NCI-H226 (cell line): Measurements from ENCODE around the gene BCL6.

Experiments
- DNase-seq: peaks from one replicate; pipeline ENCODE4 v3.0.0-alpha.2; 2015

BCL6 gene

DNA sequence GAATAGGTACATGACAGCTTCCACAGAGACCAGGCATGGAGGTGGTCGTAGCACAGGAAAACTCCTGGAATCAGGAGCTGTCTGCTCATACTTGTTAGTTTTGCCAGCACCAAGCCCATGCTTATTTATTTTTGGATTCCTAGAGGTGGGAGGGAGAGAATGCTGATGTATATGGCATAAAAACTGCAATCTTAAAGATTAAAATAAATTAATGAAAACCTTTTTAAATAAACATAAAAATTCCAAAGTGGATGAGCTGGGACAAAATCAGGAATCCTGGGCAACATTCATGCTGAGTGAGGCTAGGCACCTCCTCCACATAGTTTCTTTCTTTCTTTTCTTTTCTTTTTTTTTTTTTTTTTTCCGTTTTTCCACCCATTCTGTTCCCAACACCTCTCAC is 14.3 kb upstream of the BCL6 start:
- DNase-seq: no peak

DNA sequence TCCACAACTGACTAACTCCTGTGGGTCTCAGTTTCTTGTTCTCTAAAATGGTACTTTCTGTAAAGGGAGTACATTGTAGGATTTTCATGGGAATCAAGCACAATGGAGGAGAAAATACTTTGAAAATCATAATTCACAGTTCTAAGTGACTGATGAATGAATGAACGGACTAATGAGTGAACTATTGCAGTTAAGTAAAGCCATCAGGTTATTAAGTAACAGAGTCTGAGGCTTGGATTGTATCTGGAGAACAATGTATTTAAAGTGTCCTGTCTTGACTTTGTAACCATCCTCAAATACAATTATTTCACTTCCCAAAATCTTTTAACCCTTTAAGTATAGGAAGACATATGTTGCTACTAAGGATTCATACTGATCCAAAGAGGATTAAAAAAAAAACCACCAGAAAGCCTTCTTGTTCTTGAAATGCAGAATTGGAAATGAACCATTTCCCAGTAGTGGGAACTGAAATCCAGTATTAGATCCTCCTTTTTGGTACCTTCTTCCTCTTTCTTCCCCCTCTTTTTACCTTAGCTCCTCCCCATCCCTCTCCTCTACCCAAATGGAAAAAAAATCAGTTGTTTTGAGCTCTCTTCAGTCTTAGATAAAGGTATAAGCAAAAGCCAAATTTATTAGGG is 13.2 kb upstream of the BCL6 start:
- no peak for DNase-seq

DNA sequence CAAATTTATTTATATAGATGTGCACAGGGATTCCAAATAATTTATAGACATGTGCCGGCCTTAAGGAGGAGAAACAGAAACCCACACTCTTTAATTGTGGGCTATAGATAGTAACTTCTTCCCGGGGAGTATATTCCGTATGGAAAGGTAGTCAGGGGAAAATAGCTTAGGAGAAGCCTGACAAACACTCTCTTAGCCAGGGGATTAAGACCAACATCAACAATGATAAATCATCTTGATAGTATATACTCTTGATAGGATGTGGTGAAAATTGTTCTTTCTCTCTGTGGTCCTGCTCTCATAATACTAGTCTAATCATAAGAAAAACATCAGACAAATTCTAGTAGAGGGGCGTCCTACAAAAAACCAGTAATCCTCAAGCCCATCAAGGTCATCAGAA is 8.2 kb upstream of the BCL6 start:
- DNase-seq: no peak

DNA sequence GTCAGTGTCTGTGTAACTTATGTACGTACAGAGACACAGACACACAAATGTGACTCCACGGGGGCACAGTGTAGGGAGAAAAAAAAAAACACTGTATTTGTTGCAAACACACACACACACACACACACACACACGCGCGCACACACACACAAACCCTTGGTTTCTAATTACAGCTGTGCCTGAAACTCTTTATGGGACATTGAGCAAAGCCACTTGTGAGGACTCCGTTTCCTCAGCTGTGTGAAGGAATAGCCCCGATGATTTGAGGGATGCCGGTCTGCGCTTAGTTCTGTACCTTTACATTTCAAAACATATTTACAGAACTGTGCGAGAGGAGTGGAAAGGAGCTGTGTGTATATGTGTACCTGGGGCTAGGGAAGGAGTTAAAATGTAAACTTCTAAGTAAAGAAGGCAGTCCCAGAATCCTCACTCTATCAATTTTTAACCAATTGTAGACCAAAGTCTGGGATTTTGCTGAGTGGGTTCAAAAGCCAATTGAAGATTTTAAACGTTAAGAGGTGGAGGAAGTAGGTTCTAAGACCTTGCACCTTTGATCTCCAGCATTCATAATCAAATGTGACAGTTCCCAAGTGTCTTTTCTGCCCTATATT is 5.3 kb upstream of the BCL6 start:
- DNase-seq: no peak

DNA sequence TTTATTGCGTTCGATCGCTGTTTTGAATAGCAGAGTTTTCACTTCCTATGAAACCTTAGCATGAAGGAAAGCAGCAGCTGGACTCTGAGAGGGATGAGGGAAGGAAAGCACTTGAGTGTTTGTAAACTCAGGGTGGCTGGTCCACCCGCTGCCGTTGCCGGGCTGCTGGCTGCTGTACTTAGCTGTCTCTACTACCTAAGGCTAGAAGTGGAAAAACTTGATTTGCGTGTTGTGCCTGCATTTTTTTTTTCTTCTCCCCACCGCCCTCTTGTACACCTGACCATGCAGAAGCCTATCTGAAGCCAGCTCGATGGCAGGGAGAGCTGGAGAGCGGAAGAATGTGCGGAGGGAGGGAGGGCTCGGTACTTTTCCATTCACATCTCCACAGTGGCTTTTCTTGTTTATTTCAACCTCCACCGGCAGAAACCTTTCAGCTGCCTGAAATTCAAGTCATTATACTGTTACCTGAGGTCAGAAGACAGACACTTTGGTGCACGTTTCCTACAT is 4.8 kb upstream of the BCL6 start:
- no peak for DNase-seq

DNA sequence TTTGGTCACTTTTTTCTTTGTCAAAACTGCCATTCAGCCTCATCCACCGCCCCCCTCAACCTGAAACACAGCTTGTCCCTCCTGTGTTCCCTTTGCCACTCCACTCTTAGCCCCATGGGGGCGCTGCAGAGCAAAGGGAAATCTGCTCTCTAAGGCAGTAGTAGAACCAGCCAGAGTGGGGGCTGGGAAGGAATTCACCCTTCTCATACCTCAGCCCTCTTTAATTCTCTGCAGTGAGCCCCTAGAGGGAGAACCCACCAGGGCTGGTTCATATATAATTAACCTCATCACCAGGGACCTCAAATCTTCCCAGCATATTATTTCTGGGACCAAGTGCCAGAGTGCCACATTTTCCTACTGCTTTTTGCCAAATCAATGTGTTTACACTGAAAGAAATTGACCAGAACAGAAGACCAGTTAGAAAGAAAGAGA is 2.8 kb upstream of the BCL6 start:
- DNase-seq: peak; percentile 62

DNA sequence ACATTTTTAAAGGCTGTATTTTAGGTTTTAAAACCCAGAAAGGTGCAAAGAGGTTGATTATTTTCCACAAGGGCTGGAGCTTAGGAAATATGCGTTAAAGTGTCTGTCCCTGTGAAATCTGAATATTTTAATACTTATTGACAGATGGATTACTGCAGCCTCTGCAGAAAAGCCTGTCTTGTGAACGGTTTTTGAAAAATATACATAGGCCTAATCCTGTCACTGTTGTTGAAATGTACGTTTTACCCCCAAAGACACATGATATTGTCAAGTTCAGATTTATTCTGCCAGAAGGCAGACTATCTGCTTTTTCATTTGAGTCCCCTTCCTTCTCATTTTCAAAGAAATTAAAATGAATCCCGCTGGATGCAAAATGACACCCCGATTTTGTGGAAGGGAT is 2.2 kb upstream of the BCL6 start:
- DNase-seq: no peak

DNA sequence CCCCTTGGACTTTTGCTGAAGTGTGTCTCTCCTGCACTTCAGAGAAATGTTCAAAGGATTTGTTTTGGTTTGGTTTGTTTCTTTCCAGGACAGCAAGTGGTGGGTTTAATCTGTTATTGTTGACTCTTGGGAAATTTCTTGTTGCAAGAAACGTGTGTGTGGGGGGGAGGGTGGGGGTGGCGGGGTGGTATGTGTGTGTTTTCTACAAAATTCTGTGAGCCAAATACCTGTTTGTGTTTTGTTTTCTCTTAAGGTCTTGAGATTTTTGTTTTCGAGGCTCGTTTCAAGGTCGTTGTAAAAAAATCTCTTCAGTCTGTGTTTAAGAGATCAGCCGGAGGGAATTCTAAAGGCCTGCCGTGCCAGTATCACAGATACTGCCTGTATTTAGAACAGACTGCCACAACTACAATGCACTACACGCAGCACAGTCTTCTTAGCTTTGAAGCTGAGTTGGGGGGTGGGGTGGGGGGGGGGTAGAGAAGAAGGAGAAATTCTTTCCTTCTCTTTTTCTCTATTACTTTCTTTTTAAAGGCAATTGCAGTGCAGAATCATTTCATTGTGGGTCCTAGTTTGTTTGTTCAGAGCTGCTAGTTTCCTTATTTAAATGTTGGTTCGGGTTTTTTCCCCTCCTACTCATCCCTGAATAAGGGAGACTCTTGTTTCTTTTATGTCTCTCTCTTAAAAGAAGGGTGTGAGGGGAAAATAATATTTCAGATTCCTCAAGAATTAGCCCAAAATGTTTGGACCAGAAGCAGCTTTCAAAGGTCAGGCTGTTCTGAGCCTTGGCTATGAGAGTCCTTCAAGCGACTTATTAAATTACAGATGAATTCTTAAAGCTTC is 1.4 kb upstream of the BCL6 start:
- DNase-seq: no peak

DNA sequence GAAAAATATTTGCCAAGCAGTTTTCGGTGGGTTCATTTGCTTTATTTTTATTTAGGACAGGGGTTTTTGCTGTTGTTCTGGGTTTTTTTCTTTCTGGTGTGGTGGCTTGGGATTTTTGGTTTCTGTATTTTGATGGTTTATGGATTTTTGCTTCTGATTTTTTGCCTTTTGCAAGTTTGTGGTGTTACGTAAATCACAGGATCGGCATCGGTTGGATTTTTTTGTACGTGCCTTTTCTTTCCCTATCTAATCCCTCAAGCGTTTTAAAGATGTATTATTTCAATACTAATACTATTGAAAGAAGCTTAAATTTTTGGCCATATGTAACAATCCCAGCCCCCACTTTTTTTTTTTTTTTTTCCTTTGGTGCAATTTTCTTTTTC is 782 bp upstream of the BCL6 start:
- no peak for DNase-seq

DNA sequence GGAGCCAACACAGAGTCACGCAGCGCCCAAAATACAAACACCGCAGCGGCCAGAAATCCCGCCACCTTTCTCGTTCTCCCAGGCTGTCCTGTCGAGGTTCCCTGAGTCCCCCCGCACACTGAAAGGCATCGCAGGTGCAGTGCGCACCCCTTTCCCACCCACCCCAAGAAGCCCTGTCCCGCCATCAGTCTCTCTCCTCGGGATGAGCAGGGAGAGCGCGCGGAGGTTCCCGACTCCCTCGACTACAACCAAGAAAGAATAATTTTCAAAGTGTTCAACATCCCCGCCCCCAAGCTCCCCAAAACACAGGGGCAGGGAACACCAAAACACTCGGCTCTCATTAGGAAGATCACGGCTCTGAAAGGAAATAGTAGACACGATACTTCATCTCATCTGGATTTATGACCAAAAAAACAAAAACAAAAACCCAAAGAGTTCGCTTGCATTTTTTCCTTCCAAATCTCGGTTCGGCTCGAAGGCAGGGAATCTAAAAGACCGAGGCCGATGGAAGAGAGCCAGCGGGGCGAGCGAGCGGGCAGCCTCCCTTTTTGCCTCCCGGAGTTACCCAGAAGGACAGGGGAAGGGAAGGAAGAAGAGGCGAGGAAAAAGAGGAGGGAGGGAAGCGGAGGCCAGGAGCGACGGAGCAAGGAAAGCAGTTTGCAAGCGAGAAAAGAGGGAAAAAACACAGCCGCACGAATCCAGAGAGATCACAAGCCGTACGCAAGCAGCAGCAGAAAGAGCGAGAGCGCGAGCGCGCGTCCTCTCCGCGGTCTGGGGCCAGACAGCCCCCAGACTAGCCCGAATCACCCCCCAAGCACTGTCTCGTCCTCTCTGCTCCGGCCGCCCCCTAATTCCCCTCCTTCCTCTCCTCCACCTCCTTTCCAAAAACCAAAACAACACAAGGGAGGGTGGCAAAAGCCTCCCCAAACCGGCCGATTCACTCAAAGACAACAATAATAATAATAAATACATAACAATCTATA is 808 bp downstream of the BCL6 start:
- no peak for DNase-seq

DNA sequence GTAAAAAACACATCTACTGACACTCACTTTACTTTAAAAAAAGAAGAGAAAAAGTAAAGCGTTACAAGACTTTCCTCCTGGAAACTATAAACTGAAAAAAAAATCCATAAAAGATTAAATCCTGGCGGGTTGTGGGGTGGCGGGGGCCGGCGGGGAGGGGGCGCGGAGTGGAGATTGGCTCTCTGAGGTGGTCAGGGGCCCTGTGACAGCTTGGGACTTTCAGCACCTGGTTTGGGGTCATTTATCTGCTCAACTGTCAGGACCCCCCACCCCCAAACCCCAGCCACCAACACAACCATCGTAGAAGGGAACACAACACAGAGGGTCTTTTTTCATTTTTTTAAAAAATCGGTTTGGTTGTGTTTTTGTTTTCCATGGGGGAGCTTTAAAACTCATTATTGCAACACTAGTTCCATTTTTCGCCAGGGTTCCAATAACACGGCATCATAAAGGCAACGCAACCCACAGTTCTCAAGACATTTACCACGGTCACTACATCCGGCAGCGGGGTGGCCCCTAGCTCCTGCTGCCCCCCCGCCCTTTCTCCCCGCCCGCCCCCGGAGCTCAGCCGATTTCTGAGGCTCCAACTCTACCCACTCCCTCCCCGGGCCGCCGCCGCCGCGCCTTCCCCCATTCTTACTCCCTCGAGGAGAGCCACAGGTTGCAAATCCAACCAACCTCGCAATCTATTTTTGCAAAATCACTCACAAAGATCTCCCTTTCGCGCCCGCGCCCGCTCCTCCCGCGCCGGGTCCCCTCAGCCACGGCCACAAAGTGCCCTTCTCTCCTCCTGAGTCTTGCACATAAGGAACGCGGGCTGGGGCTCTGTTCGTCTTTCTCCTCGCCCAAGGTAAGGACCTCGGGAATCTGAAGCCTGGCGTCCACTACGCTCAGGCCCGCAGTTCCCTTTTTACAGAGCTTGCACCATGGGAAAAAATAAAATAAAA is 1.8 kb downstream of the BCL6 start:
- no peak for DNase-seq

DNA sequence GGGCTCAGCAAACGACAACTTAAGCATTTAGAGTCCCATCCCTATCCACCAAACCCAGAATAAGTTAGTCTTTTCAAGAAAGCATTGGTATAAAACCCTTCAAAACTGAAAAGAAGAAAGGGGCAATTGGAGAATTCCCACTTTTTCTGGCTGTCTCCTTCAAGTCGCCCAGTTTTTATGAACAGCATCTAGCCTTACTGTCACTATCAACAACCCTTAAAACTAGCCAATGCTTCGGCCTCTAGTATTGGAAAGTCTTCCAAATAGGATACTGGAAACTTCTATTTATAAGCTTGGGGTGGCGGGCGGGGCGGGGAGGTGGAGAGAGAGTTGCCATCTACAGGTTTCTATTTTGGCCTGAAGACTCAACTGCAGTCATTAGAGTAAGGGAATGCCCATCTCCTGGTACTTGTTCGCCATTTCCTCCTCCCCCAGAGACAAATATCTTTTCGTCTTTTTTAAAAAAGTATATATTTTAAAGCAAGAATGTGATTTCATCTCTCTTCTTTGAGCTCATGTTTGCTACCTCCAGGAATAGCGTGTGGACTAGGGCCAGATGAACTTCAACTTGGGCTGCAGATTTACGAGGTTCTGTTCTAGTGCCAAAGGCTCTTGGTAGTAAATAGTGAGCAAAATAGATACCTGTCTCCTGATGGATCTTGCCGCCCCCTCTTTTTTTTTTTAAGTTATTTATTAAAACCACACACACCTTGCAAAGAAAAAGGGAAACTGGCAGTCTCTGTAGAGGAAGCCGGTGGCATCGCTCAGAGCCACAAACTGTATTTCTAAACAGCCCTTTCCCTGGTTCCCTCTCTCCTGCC is 2.7 kb downstream of the BCL6 start:
- peak; percentile 68 for DNase-seq

DNA sequence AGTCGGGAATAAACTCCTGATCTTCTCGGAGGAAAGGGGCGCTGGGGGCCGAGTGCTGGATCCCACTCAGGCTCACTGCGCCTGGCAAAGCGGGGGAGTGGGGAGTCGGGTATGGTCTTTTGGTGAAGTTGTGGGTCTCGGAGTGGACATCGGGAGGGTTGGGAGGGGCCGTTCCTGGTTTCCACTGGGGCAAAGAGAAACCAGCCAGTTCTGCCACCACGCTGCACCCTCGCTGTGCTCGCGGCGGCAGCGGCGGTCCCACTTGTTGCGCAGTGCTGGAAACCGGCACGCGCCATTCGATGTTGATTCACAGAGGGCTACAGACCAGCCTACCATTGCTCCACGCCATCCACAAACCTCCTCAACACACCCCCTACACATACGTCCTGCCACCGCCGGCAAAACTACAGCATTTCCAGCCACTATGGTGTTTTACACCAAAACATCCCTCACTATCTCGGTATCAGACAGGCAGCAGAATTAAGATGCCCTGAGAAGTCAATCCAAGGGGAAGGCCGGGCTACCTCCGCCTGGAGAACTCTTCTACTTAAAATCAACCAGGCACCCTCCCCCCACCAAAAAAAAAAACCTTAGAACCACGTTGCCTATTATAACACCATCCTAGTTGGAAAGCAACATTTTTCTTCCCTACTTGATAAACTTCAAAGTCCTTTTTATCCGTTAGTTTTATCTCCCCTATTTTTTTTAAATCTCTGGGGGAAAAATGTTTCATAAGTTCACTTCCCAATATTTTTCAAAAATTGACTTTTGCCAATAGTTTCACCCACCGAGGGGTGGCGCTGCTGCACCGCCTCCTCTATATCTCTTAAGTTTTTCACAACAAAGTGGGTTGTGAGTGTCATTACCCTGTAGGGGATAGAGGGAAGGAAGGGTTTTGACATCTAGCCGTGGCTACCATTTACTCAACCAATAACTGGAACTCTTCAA is 3.6 kb downstream of the BCL6 start:
- DNase-seq: peak; percentile 71

DNA sequence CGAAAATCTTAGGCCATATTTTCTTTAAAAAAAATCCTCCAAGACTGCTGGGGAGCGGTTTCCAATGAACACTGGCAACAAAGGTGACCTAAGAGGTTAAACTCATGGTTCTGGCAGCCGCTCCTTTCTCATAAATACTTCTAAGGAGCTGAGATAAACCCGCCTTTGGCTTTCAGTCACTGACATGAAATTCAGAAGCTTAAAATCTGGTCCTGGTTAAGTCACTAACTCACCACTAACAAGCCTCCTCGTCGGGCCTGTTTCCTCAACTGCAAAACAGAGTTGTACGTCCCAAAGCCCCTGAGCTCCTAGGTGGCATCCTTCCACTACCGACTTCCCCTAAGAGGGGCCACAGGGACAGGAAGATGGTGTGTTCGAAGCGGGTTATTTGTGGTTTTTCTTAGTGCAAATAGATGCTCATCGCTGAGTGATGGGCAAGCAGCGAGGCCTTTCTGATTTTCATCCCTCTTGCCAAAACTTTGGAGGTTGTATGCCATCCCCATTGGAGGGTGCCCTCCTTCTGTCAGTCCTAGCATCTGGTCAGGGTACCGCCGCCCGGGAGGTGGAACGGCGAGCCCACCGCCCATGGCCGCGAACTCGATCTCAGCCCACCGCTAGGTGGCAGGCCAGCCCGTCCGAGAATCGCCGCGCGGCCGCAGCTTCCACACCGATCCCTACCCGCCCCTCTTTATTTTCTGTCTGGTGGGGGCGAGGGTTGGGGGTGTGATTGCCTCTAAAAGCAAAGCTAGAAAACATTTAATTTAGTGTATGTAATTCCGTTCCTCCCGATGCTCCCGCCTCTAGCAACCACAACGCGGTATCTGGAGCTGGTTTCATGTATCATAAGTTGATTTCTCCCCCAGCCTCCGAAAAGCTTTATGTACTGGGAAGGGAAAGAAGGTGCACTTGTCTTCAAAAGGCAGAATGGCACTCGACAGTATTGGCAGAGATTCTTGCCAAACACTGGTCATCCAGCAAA is 4.6 kb downstream of the BCL6 start:
- DNase-seq: peak; percentile 39

DNA sequence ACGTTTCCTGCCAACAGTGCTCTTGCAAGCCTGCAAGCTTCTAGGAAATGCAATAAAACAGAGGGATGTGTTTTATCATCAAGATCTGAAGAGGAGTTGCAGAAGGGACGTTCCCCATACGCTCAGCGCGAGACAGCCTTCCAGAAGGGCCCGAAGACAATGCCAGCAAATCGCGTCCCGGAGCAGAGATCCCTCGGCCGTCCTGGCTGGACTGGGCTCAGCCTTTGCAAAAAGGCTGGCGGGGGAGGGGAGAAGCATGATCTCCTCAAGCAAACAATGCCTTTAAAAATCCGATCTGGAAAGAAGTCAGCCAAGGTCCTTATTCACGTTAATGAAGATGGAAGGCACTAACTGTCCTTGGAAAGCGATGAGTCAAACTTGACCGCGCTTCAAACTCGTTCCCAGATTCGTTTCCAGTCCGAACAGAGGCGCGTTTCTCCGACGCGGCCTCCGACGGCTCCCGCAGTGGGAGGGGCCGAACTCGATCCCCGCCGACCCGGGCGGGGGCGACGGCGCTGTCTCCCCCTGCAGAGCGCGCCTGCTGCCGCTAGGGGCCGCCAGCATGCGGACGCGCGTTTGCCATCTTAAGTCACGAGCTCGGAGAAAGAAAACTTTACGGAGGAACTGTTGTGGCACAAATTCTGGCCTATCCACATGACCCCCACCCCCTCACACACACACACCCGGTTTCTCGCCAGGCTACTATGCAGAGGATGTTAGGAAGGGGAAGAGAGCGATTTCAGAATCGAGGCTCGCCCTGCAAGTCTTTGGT is 5.5 kb downstream of the BCL6 start:
- DNase-seq: peak; percentile 79

DNA sequence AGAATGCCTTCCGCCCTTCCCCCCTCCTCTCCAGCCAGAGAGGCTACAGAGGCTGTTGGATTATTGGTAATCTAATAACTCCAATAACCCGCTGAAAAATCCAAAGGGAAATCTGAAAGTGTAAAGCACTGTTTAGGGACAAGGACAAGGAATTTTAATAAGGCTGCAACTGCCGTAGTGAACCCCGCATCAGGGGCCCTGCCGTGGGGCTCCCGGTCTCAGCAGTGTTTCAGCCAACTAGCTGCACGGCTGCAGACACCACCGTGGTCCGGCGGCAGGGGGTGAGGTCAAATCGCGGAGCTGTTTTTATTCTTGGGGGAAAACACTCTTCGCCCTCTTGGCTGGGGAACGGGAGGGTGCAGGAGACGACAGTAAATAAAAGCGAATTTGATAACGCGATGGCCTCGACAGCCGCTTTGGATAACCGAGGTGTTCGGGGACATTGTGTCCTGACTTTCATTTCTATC is 6.1 kb downstream of the BCL6 start:
- DNase-seq: no peak
